ENCODE data around the gene TRAF4. TPM values are rescaled to one million over a fixed set of nuclear protein-coding genes. Genes with fewer than 3 reads are reported as not detected.

Gene TRAF4
- total RNA-seq, 1 experiment from 2014 or later, result 268 TPM

- TF ChIP-seq, protein P1, sequence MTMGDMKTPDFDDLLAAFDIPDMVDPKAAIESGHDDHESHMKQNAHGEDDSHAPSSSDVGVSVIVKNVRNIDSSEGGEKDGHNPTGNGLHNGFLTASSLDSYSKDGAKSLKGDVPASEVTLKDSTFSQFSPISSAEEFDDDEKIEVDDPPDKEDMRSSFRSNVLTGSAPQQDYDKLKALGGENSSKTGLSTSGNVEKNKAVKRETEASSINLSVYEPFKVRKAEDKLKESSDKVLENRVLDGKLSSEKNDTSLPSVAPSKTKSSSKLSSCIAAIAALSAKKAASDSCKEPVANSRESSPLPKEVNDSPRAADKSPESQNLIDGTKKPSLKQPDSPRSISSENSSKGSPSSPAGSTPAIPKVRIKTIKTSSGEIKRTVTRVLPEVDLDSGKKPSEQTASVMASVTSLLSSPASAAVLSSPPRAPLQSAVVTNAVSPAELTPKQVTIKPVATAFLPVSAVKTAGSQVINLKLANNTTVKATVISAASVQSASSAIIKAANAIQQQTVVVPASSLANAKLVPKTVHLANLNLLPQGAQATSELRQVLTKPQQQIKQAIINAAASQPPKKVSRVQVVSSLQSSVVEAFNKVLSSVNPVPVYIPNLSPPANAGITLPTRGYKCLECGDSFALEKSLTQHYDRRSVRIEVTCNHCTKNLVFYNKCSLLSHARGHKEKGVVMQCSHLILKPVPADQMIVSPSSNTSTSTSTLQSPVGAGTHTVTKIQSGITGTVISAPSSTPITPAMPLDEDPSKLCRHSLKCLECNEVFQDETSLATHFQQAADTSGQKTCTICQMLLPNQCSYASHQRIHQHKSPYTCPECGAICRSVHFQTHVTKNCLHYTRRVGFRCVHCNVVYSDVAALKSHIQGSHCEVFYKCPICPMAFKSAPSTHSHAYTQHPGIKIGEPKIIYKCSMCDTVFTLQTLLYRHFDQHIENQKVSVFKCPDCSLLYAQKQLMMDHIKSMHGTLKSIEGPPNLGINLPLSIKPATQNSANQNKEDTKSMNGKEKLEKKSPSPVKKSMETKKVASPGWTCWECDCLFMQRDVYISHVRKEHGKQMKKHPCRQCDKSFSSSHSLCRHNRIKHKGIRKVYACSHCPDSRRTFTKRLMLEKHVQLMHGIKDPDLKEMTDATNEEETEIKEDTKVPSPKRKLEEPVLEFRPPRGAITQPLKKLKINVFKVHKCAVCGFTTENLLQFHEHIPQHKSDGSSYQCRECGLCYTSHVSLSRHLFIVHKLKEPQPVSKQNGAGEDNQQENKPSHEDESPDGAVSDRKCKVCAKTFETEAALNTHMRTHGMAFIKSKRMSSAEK (CRISPR knock-in tag; IDR thresholded peaks at IDR 0.05; ENCODE audit: borderline replicate concordance), result no peak
- TF ChIP-seq SP1 (CRISPR knock-in tag; conservative IDR thresholded peaks at IDR 0.05) (peak; percentile 77; the same call in 1 of the 2 replicates), IRF2 (CRISPR knock-in tag; IDR thresholded peaks at IDR 0.05; ENCODE audit: borderline replicate concordance, low read depth) (no peak), ATF1 (CRISPR knock-in tag; IDR thresholded peaks at IDR 0.05) (no peak), ZNF219 (CRISPR knock-in tag; IDR thresholded peaks at IDR 0.05; ENCODE audit: borderline replicate concordance) (no peak), ZNF138 (CRISPR knock-in tag; conservative IDR thresholded peaks at IDR 0.05) (no peak), NFYB (CRISPR knock-in tag; conservative IDR thresholded peaks at IDR 0.05; ENCODE audit: low read depth) (no peak), FOXJ3 (CRISPR knock-in tag; IDR thresholded peaks at IDR 0.05; ENCODE audit: borderline replicate concordance) (no peak), FOXK1 (CRISPR knock-in tag; IDR thresholded peaks at IDR 0.05) (peak; percentile 69; the same call in 1 of the 2 replicates), PRRX2 (CRISPR knock-in tag; IDR thresholded peaks at IDR 0.05) (no peak), ZNF416 (CRISPR knock-in tag; IDR thresholded peaks at IDR 0.05) (no peak), MXD4 (CRISPR knock-in tag; IDR thresholded peaks at IDR 0.05; ENCODE audit: borderline replicate concordance) (no peak), ATF3 (CRISPR knock-in tag; conservative IDR thresholded peaks at IDR 0.05) (no peak), ZNF671 (CRISPR knock-in tag; IDR thresholded peaks at IDR 0.05) (no peak)
- TF ChIP-seq, protein P2, sequence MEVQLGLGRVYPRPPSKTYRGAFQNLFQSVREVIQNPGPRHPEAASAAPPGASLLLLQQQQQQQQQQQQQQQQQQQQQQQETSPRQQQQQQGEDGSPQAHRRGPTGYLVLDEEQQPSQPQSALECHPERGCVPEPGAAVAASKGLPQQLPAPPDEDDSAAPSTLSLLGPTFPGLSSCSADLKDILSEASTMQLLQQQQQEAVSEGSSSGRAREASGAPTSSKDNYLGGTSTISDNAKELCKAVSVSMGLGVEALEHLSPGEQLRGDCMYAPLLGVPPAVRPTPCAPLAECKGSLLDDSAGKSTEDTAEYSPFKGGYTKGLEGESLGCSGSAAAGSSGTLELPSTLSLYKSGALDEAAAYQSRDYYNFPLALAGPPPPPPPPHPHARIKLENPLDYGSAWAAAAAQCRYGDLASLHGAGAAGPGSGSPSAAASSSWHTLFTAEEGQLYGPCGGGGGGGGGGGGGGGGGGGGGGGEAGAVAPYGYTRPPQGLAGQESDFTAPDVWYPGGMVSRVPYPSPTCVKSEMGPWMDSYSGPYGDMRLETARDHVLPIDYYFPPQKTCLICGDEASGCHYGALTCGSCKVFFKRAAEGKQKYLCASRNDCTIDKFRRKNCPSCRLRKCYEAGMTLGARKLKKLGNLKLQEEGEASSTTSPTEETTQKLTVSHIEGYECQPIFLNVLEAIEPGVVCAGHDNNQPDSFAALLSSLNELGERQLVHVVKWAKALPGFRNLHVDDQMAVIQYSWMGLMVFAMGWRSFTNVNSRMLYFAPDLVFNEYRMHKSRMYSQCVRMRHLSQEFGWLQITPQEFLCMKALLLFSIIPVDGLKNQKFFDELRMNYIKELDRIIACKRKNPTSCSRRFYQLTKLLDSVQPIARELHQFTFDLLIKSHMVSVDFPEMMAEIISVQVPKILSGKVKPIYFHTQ (CRISPR knock-in tag; IDR thresholded peaks at IDR 0.05), result no peak
- TF ChIP-seq, protein P3, sequence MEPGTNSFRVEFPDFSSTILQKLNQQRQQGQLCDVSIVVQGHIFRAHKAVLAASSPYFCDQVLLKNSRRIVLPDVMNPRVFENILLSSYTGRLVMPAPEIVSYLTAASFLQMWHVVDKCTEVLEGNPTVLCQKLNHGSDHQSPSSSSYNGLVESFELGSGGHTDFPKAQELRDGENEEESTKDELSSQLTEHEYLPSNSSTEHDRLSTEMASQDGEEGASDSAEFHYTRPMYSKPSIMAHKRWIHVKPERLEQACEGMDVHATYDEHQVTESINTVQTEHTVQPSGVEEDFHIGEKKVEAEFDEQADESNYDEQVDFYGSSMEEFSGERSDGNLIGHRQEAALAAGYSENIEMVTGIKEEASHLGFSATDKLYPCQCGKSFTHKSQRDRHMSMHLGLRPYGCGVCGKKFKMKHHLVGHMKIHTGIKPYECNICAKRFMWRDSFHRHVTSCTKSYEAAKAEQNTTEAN (CRISPR knock-in tag; IDR thresholded peaks at IDR 0.05), result no peak
- TF ChIP-seq, protein P4, sequence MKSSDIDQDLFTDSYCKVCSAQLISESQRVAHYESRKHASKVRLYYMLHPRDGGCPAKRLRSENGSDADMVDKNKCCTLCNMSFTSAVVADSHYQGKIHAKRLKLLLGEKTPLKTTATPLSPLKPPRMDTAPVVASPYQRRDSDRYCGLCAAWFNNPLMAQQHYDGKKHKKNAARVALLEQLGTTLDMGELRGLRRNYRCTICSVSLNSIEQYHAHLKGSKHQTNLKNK (CRISPR knock-in tag; IDR thresholded peaks at IDR 0.05), result no peak
Observed at GRCh38 chr17:28726627-28727491, 17.0 kb upstream of the TRAF4 start (continued).

All from WTC11 (cell line).